CD4-positive, alpha-beta T cell treated with Interleukin-1 beta for 1 hour (primary cell): ENCODE results near the gene MDH1B.
"Not testable (repeated sequence)": the region's sequence is repeated elsewhere in the genome, so short reads cannot be mapped to it uniquely, and the experiment has no call there.

Experiments
- DNase-seq, 2 donors: peaks; one replicate each; pipeline ENCODE4 v3.0.0-alpha.2; 2020 to 2022

The MDH1B gene

GRCh38 chr2:206765242-206766056 lies at the start of gene MDH1B, which contains the start of gene FASTKD2:
TSS of gene MDH1B (minus strand) at chr2:206765328. CDS start at chr2:206765271, 57 bp downstream.
TSS of gene FASTKD2 (plus strand) at chr2:206765606. CDS start at chr2:206766694, 1,088 bp downstream.
- peak; percentile 88 to 90 for DNase-seq

GRCh38 chr2:206814498-206814897 lies 49.4 kb upstream of the MDH1B start:
- no peak for DNase-seq

DNA sequence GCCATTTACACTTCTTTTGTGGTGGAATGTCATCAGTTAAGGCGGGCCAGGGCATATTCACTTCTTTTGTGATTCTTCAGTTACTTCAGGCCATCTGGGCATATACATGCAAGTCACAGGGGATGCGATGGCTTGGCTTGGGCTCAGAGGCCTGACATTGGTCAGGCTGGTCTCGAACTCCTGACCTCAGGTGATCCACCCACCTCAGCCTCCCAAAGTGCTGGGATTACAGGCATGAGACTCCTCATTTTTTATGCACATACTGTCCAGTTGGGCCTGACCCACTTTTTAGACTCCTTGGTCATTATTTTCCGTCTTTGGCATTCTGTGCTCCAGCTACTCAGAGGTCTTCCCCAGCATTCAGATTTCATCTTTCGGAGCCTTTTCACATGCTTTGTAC lies 47.3 kb upstream of the MDH1B start:
- not testable (repeated sequence) for DNase-seq

GRCh38 chr2:206807624-206808023 lies 42.5 kb upstream of the MDH1B start:
- not testable (repeated sequence) for DNase-seq

- no peak for DNase-seq
Measured at GRCh38 chr2:206805887-206806607, 40.9 kb upstream of the MDH1B start.

DNA sequence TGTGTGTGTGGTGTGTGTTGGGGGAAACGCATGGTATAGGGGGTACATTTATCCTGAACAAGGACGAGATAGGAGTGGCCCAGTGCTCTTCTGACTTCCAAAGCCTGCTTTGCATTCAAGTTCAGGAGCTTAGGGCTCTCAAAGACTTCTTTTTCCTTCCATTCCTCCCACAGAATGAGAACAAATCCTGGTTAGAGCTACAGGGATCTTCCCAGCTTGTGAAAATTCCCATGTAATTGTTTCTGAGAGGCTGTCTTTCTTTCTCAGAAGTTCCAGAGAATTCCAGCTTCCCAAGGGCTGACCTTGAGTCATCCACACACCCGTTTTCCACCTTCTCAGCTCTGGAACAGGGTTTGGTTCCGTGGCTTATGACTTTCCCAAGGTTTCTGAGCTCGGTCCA lies 39.2 kb upstream of the MDH1B start:
- DNase-seq = no peak

DNA sequence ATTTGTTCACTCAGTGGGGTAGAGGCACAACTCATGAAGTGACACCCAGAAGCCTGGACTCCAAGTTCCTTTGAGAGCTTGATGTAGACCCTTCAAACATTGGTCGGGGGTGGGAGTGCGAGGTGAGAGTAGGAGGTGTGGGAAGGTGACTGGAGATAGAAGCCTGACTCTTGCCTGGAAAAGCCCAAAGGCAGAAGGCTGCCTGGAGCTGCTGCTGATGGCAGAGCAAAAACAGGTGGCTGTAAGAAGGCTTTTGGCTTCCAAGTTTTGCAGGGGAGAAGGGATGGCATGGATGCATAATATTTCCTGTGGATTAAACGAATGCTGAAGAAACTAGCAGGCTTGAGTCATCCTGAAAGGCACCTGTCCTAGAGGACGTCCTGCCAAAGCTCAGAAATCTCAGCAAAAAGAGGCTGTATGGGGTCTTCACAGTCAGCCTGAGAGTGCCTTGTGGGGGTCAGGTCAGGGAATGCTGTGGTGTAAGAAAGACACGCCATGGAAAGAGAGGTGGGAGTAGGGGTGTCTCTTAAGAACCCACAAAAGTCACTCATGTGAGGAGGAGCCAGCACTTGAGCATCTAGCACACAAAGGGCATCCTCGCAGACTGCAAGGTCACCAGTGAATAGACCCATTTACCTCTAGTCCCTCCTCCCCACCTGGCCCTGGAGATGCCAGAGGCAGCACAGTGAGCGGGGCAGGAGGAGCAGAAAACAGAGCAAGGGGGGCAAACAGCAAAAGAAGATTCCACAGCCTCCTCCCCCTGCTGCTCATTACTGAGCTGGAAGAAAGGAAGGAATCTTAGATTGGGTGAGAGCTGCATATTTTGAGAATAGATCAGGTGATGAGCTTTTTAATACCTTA lies 37.8 kb upstream of the MDH1B start:
- no peak for DNase-seq

- no peak for DNase-seq
Measured at GRCh38 chr2:206801418-206802189, 36.5 kb upstream of the MDH1B start.

DNA sequence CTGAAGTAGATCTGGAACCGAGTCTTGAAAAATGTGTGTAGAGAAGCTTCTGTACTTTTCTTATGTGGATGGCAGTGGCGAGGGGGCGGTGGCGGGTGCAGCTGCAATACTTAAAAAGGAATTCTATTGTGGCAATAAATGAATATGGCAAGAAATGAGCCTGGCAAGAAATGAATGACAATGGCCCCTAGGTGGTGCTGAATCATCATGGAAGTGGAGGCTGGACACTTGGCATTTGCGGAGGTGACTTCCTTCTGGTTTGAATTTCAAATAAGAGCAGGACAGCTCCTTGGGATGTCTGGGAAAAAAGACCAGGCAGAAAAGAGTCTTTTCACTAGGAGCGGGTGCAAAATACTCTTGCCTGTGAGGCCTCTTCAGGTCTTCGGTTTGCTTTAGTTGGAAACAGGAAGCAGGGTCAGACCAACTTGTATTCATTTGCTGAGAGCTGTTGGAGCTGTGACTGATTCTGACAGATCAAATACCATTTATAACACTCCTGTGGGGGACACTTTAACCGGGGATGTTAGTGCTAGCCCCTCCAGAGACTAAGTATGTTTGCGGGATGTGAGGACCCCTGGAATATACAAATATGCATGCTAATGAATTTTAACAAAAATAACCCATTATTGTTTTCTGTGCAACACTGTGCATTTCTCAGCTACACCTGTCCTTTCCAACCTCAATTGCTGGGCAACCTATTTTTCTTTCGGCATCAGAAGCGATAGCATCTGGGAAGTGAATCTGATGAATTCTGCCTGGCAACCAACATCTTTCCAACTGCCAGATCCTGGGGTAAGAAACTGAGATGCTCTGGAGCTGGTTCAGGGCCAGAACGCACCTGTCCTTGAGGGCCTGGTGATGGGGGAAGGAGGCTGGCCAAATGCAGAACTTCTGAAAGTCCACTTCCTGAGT lies 35.6 kb upstream of the MDH1B start:
- peak; percentile 35 to 53 for DNase-seq

GRCh38 chr2:206799083-206799482 lies 34.0 kb upstream of the MDH1B start:
- no peak for DNase-seq

GRCh38 chr2:206798000-206798399 lies 32.9 kb upstream of the MDH1B start:
- peak in 1 of 2 donors; percentile 10 for DNase-seq

DNA sequence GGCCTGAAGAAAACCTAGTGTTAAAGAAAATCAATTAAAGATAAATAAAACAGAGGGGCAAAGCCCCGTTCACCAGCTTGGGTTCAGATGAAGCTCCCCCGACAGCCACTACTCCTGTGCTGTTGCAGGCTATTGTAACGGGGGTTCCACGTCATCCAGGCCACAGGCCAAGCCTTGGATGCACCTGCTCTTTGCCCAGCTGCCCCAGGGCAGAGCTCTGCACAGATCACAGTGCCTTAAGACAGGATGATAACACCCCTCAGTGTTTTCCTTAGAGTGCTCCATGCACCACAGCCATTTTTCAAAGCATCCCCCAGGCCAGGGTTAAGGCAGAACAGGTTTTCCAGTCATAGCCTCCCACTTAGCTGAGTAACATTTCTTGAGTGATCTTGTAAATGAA lies 32.2 kb upstream of the MDH1B start:
- DNase-seq = no peak

GRCh38 chr2:206792645-206793044 lies 27.5 kb upstream of the MDH1B start:
- DNase-seq = no peak

- no peak for DNase-seq
Measured at GRCh38 chr2:206790311-206790935, 25.3 kb upstream of the MDH1B start.

DNA sequence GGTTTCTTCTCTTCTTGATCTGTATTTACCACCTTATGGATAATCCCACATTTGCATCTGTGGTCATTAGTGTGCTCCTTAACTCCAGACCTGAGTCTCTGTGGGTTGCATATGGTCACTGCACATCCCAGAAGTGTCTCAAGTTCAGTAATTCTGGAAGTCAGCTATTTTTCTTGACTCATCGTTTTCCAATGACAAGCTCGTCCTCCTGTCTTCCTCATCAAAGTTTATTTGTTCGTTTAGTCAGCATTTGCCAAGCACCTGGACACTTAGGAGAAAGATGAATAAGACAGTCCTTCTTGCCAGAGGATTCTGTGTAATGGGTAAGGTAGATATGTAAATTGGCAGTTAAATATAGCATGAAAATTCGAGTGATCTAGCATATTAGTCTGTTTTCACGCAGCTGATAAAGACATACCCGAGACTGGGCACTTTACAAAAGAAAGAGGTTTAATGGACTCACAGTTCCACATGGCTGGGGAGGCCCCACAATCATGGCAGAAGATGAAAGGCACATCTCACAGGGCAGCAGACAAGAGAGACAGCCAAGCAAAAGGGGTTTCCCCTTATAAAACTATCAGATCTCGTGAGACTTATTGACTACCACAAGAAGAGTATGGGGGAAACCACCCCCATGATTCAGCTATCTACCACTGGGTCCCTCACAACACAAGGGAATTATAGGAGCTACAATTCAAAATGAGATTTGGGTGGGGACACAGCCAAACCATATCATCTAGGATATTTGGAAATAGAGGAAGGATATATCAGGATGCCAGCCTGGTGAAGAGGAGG lies 19.6 kb upstream of the MDH1B start:
- DNase-seq = no peak

DNA sequence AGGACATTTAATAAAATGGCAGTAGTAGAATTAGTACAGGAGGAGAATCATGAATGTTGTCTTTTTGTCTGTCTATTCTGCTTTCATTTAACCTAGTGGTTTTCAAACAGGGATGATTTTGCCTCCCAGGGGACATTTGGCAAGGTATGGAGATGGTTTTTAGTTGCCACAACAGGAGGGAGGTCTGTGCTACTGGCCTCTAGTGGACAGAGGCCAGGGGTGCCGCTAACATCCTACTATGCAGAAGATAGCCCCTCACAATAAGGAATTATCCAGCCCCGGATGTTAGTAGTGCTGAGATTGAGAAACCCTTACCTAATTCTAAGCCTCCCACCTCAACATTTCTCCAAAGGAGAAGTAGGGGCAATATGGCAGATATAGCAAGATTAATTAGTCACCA lies 18.6 kb upstream of the MDH1B start:
- DNase-seq = no peak

- DNase-seq = no peak
Measured at GRCh38 chr2:206780671-206781070, 15.5 kb upstream of the MDH1B start.

- DNase-seq = no peak
Measured at GRCh38 chr2:206776432-206776831, 11.3 kb upstream of the MDH1B start.

DNA sequence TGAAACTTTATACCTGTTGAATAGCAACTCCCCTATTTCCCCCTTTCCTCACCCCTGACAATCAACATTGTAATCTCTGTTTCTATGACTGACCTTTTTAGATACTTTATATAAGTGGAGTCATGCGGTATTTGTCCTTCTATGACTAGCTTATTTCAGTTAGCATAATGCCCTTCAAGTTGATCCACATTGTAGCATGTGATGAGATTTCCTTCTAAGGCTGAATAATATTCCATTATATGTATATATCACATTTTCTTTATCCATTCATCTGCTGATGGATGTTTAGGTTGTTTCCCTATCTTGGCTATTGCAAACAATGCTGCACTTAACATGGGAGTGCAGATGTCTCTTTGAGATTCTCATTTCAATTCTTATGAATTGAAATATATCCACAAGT lies 9.7 kb upstream of the MDH1B start:
- DNase-seq = no peak
